H9 (cell line): Measurements from ENCODE around the gene PTPRN2. TPM values are rescaled to one million over a fixed set of nuclear protein-coding genes. Genes with fewer than 3 reads are reported as not detected.

Source experiments
- DNase-seq: peaks from one replicate; pipeline ENCODE4 v3.0.0-alpha.2; 2017
- H2AFZ ChIP-seq: one replicate; pipeline ENCODE4 v1.6.1; 2013; ENCODE audit warnings: mild to moderate bottlenecking, low read length, control low read depth, moderate library complexity
- H2AK5ac ChIP-seq: 2 replicates; pipeline ENCODE4 v1.6.1; 2013; ENCODE audit warnings: low read length, control low read depth, mixed read lengths; ENCODE audit not compliant: insufficient read length
- H2BK120ac ChIP-seq: one replicate; pipeline ENCODE4 v1.6.1; 2013; ENCODE audit warnings: low read depth, mild to moderate bottlenecking, low read length, control low read depth, inconsistent platforms; ENCODE audit not compliant: poor library complexity, severe bottlenecking
- H2BK12ac ChIP-seq: 2 replicates; pipeline ENCODE4 v1.6.1; 2013; ENCODE audit warnings: low read length, control low read depth, mixed read lengths, low read depth; ENCODE audit not compliant: insufficient read length
- H2BK15ac ChIP-seq: 2 replicates; pipeline ENCODE4 v1.6.1; 2013; ENCODE audit warnings: low read depth, low read length, control low read depth
- H2BK20ac ChIP-seq: one replicate; pipeline ENCODE4 v1.6.1; 2013; ENCODE audit warnings: low read depth, mild to moderate bottlenecking, low read length, control low read depth, inconsistent platforms; ENCODE audit not compliant: poor library complexity, severe bottlenecking
- H2BK5ac ChIP-seq: 2 replicates; pipeline ENCODE4 v1.6.1; 2013; ENCODE audit warnings: low read length, control low read depth, mixed read lengths; ENCODE audit not compliant: insufficient read length
- H3K14ac ChIP-seq: 2 replicates; pipeline ENCODE4 v1.6.1; 2013; ENCODE audit warnings: low read length, control low read depth; ENCODE audit not compliant: insufficient read depth
- H3K18ac ChIP-seq: 2 replicates; pipeline ENCODE4 v1.6.1; 2013; ENCODE audit warnings: low read depth, mild to moderate bottlenecking, mixed read lengths, low read length, control low read depth; ENCODE audit not compliant: insufficient read length
- H3K23ac ChIP-seq: 2 replicates; pipeline ENCODE4 v1.6.1; 2013; ENCODE audit warnings: low read length, control low read depth, mixed read lengths, low read depth; ENCODE audit not compliant: insufficient read length
- H3K23me2 ChIP-seq: 2 replicates; pipeline ENCODE4 v1.6.1; 2013; ENCODE audit warnings: low read depth, mild to moderate bottlenecking, mixed read lengths, low read length, control low read depth; ENCODE audit not compliant: insufficient read length, poor library complexity, severe bottlenecking
- H3K27ac ChIP-seq: 2 replicates; pipeline ENCODE4 v1.5.1; 2013; ENCODE audit warnings: low read length, control low read depth, mixed read lengths, low read depth; ENCODE audit not compliant: insufficient read length
- H3K27me3 ChIP-seq: 2 replicates; pipeline ENCODE4 v1.6.1; 2013; ENCODE audit warnings: low read length, control low read depth, inconsistent platforms; ENCODE audit not compliant: insufficient read depth
- H3K4ac ChIP-seq: 2 replicates; pipeline ENCODE4 v1.6.1; 2013; ENCODE audit warnings: low read depth, mild to moderate bottlenecking, control low read depth, inconsistent platforms, low read length, moderate library complexity
- H3K4me1 ChIP-seq: 2 replicates; pipeline ENCODE4 v1.6.1; 2013; ENCODE audit warnings: low read length, control low read depth, inconsistent platforms; ENCODE audit not compliant: insufficient read depth
- H3K4me2 ChIP-seq: 2 replicates; pipeline ENCODE4 v1.6.1; 2013; ENCODE audit warnings: low read length, control low read depth, mixed read lengths; ENCODE audit not compliant: insufficient read length, insufficient read depth
- H3K56ac ChIP-seq: 2 replicates; pipeline ENCODE4 v1.6.1; 2013; ENCODE audit warnings: low read depth, mild to moderate bottlenecking, mixed read lengths, low read length, control low read depth; ENCODE audit not compliant: insufficient read length
- H3K79me1 ChIP-seq: 2 replicates; pipeline ENCODE4 v1.6.1; 2013; ENCODE audit warnings: low read depth, mild to moderate bottlenecking, moderate library complexity, low read length, control low read depth, inconsistent platforms; ENCODE audit not compliant: insufficient read depth, poor library complexity, severe bottlenecking
- H3K79me2 ChIP-seq: 2 replicates; pipeline ENCODE4 v1.6.1; 2013; ENCODE audit warnings: low read length, control low read depth, inconsistent platforms; ENCODE audit not compliant: insufficient read depth
- H3K9ac ChIP-seq: 2 replicates; pipeline ENCODE4 v1.6.1; 2013; ENCODE audit warnings: low read length, control low read depth, mixed read lengths; ENCODE audit not compliant: insufficient read length; ENCODE audit errors: extremely low read depth
- H3K9me3 ChIP-seq: one replicate; pipeline ENCODE4 v1.6.1; 2013; ENCODE audit warnings: low read depth, low read length, inconsistent platforms; ENCODE audit not compliant: control insufficient read depth
- H3T11ph ChIP-seq: one replicate; pipeline ENCODE4 v1.6.1; 2013; ENCODE audit warnings: mild to moderate bottlenecking, low read length, control low read depth, inconsistent platforms
- H4K20me1 ChIP-seq: one replicate; pipeline ENCODE4 v1.6.1; 2013; ENCODE audit not compliant: control insufficient read depth, insufficient read length, insufficient read depth
- H4K5ac ChIP-seq: 2 replicates; pipeline ENCODE4 v1.6.1; 2013; ENCODE audit warnings: low read depth, mild to moderate bottlenecking, mixed read lengths, low read length, control low read depth; ENCODE audit not compliant: insufficient read length
- H4K8ac ChIP-seq: replicated peaks from 2 replicates; pipeline ENCODE4 v1.6.1; 2013; ENCODE audit warnings: low read length, control low read depth, mixed read lengths, low read depth; ENCODE audit not compliant: insufficient read length
- H4K91ac ChIP-seq: 2 replicates; pipeline ENCODE4 v1.6.1; 2013; ENCODE audit warnings: low read depth, mild to moderate bottlenecking, moderate library complexity, mixed read lengths, low read length, control low read depth; ENCODE audit not compliant: insufficient read length
- H3K27ac Mint-ChIP-seq, 3 experiments: 2 replicates in 2 of 3; 3 replicates in 1 of 3; pipeline ENCODE4 v1.8.0; 2020 to 2021; ENCODE audit warnings: mixed read lengths in 3 of 3, mild to moderate bottlenecking in 1 of 3, moderate library complexity in 1 of 3
- H3K27me3 Mint-ChIP-seq: 2 replicates; pipeline ENCODE4 v1.8.0; 2021; ENCODE audit warnings: low read depth, mild to moderate bottlenecking, moderate library complexity, mixed read lengths
- H3K36me3 Mint-ChIP-seq, 3 experiments: 2 replicates in 2 of 3; 3 replicates in 1 of 3; pipeline ENCODE4 v1.8.0; 2020 to 2021; ENCODE audit warnings: low read depth in 3 of 3, mixed read lengths in 3 of 3; ENCODE audit not compliant: insufficient read depth in 1 of 3
- H3K4me1 Mint-ChIP-seq, 2 experiments: 2 replicates each; pipeline ENCODE4 v1.8.0; 2020; ENCODE audit warnings: mixed read lengths in 2 of 2
- H3K4me3 Mint-ChIP-seq, 2 experiments: 2 replicates in 1 of 2; 3 replicates in 1 of 2; pipeline ENCODE4 v1.8.0; 2020 to 2021; ENCODE audit warnings: mild to moderate bottlenecking in 2 of 2, mixed read lengths in 2 of 2, moderate library complexity in 1 of 2
- H3K9me3 Mint-ChIP-seq, 2 experiments: 2 replicates in 1 of 2; 3 replicates in 1 of 2; pipeline ENCODE4 v1.8.0; 2020; ENCODE audit warnings: mild to moderate bottlenecking in 2 of 2, mixed read lengths in 2 of 2, moderate library complexity in 1 of 2
- WGBS: extraction: QIAGEN DNeasy Blood & Tissue Kit; methylation state at CpG from one replicate; pipeline ENCODE4 v1.1.7; 2013; ENCODE audit warnings: missing lambda C conversion rate, low lambda C conversion rate, mixed read lengths; ENCODE audit not compliant: insufficient read length; ENCODE audit errors: extremely low coverage; 5-methylcytosine and 5-hydroxymethylcytosine counted together
- total RNA-seq: library from RNA; stranded (reverse); gene quantifications from 2 replicates; pipeline ENCODE4 v1.2.1, GENCODE V29; 2021
- TF ChIP-seq, protein P1 (sequence below): fragments of 200-600 bp; sonication (generic); conservative IDR thresholded peaks from 3 replicates; pipeline ENCODE4 v1.8.0; 2021; ENCODE audit warnings: antibody characterized with exemption, mild to moderate bottlenecking

Gene PTPRN2
- total RNA-seq, 1 experiment from 2014 or later = 5.2 TPM

DNA sequence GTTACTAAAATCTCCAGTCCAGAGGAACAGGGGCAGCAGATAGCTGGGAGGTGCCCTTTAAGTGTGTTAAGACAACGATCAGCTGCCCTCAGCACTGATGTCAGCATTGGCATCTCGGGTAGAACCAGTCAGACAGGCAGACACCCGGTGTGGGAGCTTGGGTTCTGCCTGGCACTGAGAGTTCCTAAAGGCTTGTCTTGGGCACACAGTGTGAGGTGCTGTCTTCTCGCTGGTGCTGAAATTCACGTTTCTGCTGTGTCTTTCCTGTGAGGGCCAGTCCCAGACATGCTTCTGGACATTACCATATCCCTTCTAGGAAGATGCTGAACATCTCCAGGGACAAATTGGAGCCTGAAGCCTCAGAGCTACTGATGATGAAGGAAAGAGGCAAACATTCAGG is 1094.6 kb downstream of the PTPRN2 start:
- H3K79me2 ChIP-seq = no peaks in the 10 kb centered on the region
- no peak overlapping the region for H3K9ac ChIP-seq
- no peak overlapping the region for H3K27ac ChIP-seq
- no CpG with 5 or more reads among the region's 5 CpGs for WGBS
- H2BK120ac ChIP-seq = no peak overlapping the region
- TF ChIP-seq, protein P1, sequence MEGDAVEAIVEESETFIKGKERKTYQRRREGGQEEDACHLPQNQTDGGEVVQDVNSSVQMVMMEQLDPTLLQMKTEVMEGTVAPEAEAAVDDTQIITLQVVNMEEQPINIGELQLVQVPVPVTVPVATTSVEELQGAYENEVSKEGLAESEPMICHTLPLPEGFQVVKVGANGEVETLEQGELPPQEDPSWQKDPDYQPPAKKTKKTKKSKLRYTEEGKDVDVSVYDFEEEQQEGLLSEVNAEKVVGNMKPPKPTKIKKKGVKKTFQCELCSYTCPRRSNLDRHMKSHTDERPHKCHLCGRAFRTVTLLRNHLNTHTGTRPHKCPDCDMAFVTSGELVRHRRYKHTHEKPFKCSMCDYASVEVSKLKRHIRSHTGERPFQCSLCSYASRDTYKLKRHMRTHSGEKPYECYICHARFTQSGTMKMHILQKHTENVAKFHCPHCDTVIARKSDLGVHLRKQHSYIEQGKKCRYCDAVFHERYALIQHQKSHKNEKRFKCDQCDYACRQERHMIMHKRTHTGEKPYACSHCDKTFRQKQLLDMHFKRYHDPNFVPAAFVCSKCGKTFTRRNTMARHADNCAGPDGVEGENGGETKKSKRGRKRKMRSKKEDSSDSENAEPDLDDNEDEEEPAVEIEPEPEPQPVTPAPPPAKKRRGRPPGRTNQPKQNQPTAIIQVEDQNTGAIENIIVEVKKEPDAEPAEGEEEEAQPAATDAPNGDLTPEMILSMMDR = no peak
- H2BK15ac ChIP-seq = no peak overlapping the region
- H2BK12ac ChIP-seq = no peak overlapping the region
- H3K4me1 ChIP-seq = no peaks in the 10 kb centered on the region
- Mint-ChIP-seq H3K27ac (no peak overlapping the region), H3K36me3 (no peaks in the 10 kb centered on the region; a peak in 1 of 7 replicates), H3K9me3 (peaks cover 4 to 8% of the 10 kb centered on the region in 2 experiments; a peak in 4 of 5 replicates), H3K4me1 (no peaks in the 10 kb centered on the region), H3K4me3 (no peak overlapping the region), H3K27me3 (peaks cover 83% of the 10 kb centered on the region)
- H2BK20ac ChIP-seq = no peak overlapping the region
- H3K4me2 ChIP-seq = no peak overlapping the region
- H3K79me1 ChIP-seq = no peaks in the 10 kb centered on the region
- H2AK5ac ChIP-seq = no peak overlapping the region
- no peak overlapping the region for H4K5ac ChIP-seq
- H3K18ac ChIP-seq = no peak overlapping the region
- peak; percentile 28 for DNase-seq
- H4K91ac ChIP-seq = no peak overlapping the region
- no peaks in the 10 kb centered on the region for H3K23me2 ChIP-seq
- no peak overlapping the region for H3T11ph ChIP-seq
- no peak overlapping the region for H3K4ac ChIP-seq
- H3K27me3 ChIP-seq = no peaks in the 10 kb centered on the region; the same call in 1 of the 2 replicates
- H2AFZ ChIP-seq = no peak overlapping the region
- H3K23ac ChIP-seq = no peak overlapping the region
- no peak overlapping the region for H2BK5ac ChIP-seq
- no peak overlapping the region for H3K56ac ChIP-seq
- H3K14ac ChIP-seq = no peak overlapping the region
- H3K9me3 ChIP-seq = no peaks in the 10 kb centered on the region
- H4K8ac ChIP-seq = no peak overlapping the region
- H4K20me1 ChIP-seq = no peaks in the 10 kb centered on the region
